Measurements from ENCODE around the gene RTBDN.

Gene RTBDN

DNA sequence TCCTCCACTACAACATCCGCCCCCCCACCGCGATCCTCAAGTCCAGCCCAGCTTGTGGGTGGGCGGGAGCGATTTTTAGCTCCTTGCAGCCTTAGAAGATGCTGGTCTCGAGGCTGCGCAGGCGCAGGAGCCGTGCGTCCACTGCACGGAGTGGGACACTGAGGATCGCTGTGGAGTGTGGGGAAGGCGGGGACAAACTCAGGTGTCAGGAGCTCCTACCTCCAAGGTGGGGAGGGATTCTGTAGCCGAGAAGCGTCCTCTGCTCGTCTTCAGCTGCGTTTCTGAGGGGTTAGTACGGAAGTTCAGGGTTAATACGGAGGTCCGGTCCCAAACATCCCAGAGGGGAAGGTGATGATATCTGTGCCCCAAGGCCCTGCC, at the start of gene RTBDN:
Gene RTBDN, minus strand, starts transcription at position 14 of the 378 bp plus-strand sequence. CDS start 4,600 bp downstream, outside the sequence.
- Histone ChIP-seq H3K4me3 (ENCODE audit: low read length) (no peak within 1 kb of the TSS), H3K9me3 (ENCODE audit: control insufficient read depth, low read length) (no peaks in the 10 kb centered on the region), H3K4me1 (ENCODE audit: control insufficient read depth, insufficient read depth, low read length) (no peaks in the 10 kb centered on the region), H3K36me3 (ENCODE audit: control insufficient read depth, insufficient read depth, low read length, severe bottlenecking) (no peaks in the 10 kb centered on the region), H3K27me3 (replicated peaks; ENCODE audit: control insufficient read depth, insufficient read depth, low read length) (peaks cover 80% of the 10 kb centered on the region), H3K9ac (ENCODE audit: low read length) (no peak within 1 kb of the TSS)
- DNase-seq (ENCODE audit: low read depth): no peak

DNA sequence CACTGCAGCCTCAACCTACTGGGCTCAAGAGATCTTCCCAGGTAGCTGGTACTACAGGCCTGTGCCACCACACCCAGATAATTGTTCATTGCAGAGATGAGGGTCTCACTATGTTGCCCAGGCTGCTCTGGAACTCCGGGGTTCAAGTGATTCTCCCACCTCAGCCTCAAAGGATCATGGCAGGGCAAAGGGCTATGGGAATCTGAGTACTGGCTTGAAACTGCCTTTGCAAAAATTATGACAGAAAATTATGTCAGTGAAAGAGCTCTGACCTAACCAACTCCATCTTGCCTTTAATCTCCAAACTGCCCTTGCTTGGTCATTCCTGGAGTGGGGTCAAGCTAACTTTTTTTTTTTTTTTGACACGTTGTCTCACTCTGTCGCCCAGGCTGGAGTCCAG, 48.2 kb upstream of the RTBDN start:
- no peak overlapping the region for H3K9ac ChIP-seq (ENCODE audit: low read length)
- no peak for DNase-seq (ENCODE audit: low read depth)
- peaks cover 31% of the 10 kb centered on the region for H3K4me1 ChIP-seq (ENCODE audit: control insufficient read depth, insufficient read depth, low read length)
- H3K4me3 ChIP-seq (ENCODE audit: low read length): no peak overlapping the region
- H3K27me3 ChIP-seq (replicated peaks; ENCODE audit: control insufficient read depth, insufficient read depth, low read length): peaks cover 13% of the 10 kb centered on the region
- no peaks in the 10 kb centered on the region for H3K9me3 ChIP-seq (ENCODE audit: control insufficient read depth, low read length)
- H3K36me3 ChIP-seq (ENCODE audit: control insufficient read depth, insufficient read depth, low read length, severe bottlenecking): peaks cover 10% of the 10 kb centered on the region

DNA sequence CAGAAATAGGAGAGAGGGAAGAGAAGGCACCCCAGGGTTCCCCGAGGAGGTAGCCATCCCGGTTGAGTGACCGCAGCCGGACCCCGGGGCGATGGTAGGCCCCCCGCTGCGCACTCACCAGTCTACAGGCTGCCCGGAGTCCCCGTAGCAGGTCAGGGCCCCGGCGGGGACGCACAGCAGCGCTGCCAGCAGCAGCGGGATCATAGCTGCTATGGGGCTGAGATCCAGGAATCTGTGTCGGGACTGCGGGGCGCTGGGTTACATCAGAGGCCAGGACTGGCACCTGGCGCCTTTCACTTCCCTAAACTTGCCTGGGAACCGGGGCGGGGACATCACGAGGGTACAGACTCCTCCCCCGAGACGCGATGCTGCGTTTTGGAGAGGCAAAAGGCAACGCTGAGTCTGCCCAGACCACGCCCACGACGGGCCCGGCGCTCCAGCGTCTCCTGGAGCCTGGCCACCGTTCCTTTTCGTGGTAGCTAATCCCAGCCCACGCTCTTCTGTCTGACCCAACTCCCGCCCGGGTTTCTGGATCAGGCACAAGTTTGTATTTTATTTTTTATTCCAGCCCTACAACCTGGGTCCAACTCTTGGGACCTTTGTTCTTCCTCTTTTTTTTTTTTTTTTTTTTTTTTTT, 46.9 kb upstream of the RTBDN start, which contains the start of gene DNASE2:
Gene DNASE2, minus strand, starts transcription at position 278 of the 637 bp plus-strand sequence. Its CDS starts 74 bp downstream, at position 204.
- DNase-seq (ENCODE audit: low read depth): peak; percentile 98
- peak within 1 kb of the TSS; percentile 91 for H3K9ac ChIP-seq (ENCODE audit: low read length)
- peak within 1 kb of the TSS; percentile 91 for H3K4me3 ChIP-seq (ENCODE audit: low read length)
- H3K9me3 ChIP-seq (ENCODE audit: control insufficient read depth, low read length): no peaks in the 10 kb centered on the region
- peaks cover 9% of the 10 kb centered on the region for H3K27me3 ChIP-seq (replicated peaks; ENCODE audit: control insufficient read depth, insufficient read depth, low read length)
- H3K4me1 ChIP-seq (ENCODE audit: control insufficient read depth, insufficient read depth, low read length): peaks cover 31% of the 10 kb centered on the region
- H3K36me3 ChIP-seq (ENCODE audit: control insufficient read depth, insufficient read depth, low read length, severe bottlenecking): peaks cover 10% of the 10 kb centered on the region

DNA sequence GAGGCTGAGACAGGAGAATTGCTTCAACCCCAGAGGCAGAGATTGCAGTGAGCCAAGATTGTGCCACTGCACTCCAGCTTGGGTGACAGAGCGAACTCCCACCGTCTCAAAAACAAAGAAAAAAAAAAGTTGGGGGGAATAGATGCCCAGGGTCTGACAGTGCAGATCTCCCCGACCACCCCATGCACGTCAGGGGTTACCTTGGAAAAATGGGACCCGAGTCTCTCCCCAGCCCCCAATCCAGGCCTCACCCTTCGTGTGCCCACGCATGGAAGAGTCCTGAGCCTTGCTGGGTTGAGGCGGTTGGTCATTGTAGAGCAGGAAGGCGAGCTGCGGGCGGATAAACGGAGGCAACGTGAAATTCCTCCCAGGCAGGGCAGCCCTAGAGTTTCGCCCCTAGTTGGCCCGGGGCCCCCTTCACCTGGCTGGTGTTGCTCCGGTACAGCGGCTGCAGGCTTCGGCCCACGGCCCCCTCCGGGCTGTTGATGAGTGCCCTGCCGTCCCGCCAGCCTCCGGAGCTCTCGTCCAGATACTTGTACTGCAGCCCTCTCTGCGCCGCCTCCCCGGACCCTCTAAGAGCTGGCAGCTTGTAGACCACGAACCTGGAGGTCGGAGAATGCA, 46.3 kb upstream of the RTBDN start:
- peak overlapping the region; percentile 91 for H3K4me3 ChIP-seq (ENCODE audit: low read length)
- peaks cover 31% of the 10 kb centered on the region for H3K4me1 ChIP-seq (ENCODE audit: control insufficient read depth, insufficient read depth, low read length)
- peaks cover 15% of the 10 kb centered on the region for H3K36me3 ChIP-seq (ENCODE audit: control insufficient read depth, insufficient read depth, low read length, severe bottlenecking)
- H3K27me3 ChIP-seq (replicated peaks; ENCODE audit: control insufficient read depth, insufficient read depth, low read length): peaks cover 9% of the 10 kb centered on the region
- no peaks in the 10 kb centered on the region for H3K9me3 ChIP-seq (ENCODE audit: control insufficient read depth, low read length)
- no peak for DNase-seq (ENCODE audit: low read depth)
- H3K9ac ChIP-seq (ENCODE audit: low read length): peak overlapping the region; percentile 91

DNA sequence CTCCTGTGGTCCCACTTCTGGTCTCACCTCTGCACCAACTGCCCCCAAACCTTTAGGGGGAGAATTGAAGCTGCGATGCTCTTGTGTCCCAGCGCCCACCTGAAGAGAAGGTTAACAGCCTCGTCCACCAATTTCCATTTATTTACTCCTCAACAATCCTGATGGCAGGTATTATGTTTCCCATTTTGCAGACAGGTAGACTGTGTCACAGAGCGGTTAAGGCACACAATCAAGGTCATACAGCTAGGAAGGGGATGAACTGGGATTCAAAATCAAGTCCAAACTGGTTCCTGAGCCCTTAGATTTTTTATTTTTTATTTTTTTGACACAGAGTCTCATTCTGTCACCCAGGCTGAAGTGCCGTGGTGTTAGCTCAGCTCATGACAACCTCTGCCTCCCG, 40.7 kb upstream of the RTBDN start:
- H3K4me3 ChIP-seq (ENCODE audit: low read length): no peak overlapping the region
- DNase-seq (ENCODE audit: low read depth): no peak
- no peak overlapping the region for H3K9ac ChIP-seq (ENCODE audit: low read length)
- H3K4me1 ChIP-seq (ENCODE audit: control insufficient read depth, insufficient read depth, low read length): peaks cover under 1% of the 10 kb centered on the region
- peaks cover 15% of the 10 kb centered on the region for H3K36me3 ChIP-seq (ENCODE audit: control insufficient read depth, insufficient read depth, low read length, severe bottlenecking)
- H3K9me3 ChIP-seq (ENCODE audit: control insufficient read depth, low read length): no peaks in the 10 kb centered on the region
- no peaks in the 10 kb centered on the region for H3K27me3 ChIP-seq (replicated peaks; ENCODE audit: control insufficient read depth, insufficient read depth, low read length)

DNA sequence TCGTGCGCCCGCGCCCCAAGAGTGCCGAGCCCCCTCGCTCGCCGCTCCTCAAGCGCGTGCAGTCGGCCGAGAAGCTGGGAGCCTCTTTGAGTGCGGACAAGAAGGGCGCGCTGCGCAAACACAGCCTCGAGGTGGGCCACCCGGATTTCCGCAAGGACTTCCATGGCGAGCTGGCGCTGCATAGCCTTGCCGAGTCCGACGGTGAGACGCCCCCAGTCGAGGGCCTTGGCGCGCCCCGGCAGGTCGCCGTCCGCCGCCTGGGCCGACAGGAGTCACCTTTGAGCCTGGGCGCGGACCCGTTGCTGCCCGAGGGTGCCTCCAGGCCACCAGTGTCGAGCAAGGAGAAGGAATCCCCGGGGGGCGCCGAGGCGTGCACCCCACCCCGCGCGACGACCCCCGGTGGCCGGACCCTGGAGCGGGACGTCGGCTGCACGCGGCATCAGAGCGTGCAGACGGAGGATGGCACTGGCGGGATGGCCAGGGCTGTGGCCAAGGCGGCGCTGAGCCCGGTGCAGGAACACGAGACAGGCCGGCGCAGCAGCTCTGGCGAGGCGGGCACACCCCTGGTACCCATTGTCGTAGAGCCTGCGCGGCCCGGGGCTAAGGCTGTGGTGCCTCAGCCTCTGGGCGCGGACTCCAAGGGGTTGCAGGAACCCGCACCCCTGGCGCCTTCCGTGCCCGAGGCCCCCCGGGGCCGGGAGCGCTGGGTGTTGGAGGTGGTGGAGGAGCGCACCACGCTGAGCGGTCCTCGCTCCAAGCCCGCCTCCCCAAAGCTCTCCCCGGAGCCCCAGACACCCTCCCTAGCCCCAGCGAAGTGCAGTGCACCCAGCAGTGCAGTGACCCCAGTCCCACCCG, 39.7 kb upstream of the RTBDN start:
- H3K9ac ChIP-seq (ENCODE audit: low read length): no peak overlapping the region
- no peaks in the 10 kb centered on the region for H3K27me3 ChIP-seq (replicated peaks; ENCODE audit: control insufficient read depth, insufficient read depth, low read length)
- no peak overlapping the region for H3K4me3 ChIP-seq (ENCODE audit: low read length)
- H3K9me3 ChIP-seq (ENCODE audit: control insufficient read depth, low read length): no peaks in the 10 kb centered on the region
- no peaks in the 10 kb centered on the region for H3K4me1 ChIP-seq (ENCODE audit: control insufficient read depth, insufficient read depth, low read length)
- no peak for DNase-seq (ENCODE audit: low read depth)
- peaks cover 15% of the 10 kb centered on the region for H3K36me3 ChIP-seq (ENCODE audit: control insufficient read depth, insufficient read depth, low read length, severe bottlenecking)

DNA sequence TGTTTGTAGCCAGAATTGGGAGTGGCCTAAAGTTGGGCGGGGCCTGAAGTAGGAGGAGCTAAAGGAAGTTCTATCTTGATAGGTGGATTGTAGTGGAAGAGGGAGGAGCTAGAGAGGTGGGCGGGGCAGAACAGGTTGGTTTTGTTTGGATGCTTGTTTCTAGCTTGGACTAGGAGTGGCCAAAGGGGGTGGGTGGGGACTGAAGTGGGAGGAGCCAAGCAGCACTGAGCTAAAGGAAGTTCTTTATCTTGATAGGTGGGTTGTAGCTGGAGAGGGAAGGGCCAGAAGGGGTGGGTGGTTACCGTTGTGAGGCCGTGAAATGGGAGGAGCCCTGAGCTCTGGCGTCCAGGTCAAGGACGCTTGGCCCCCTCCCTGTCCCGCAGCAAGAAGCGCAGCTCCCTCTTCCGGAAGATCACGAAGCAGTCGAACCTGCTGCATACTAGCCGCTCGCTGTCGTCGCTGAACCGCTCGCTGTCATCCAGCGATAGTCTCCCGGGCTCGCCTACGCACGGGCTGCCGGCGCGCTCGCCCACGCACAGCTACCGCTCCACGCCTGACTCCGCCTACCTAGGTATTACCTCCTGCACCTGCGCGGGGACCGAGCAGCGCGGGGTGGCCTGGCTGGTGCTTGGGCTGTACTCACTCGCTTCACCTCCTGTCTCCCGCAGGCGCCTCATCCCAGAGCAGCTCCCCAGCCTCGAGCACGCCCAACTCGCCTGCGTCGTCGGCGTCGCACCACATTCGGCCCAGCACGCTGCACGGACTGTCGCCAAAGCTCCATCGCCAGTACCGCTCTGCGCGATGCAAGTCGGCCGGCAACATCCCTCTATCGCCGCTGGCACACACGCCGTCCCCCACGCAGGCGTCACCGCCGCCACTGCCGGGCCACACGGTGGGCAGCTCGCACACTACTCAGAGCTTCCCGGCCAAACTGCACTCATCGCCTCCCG, 38.8 kb upstream of the RTBDN start:
- Histone ChIP-seq H3K4me3 (ENCODE audit: low read length) (no peak overlapping the region), H3K9me3 (ENCODE audit: control insufficient read depth, low read length) (no peaks in the 10 kb centered on the region), H3K9ac (ENCODE audit: low read length) (no peak overlapping the region), H3K4me1 (ENCODE audit: control insufficient read depth, insufficient read depth, low read length) (no peaks in the 10 kb centered on the region), H3K27me3 (replicated peaks; ENCODE audit: control insufficient read depth, insufficient read depth, low read length) (no peaks in the 10 kb centered on the region), H3K36me3 (ENCODE audit: control insufficient read depth, insufficient read depth, low read length, severe bottlenecking) (peaks cover 11% of the 10 kb centered on the region)
- peak; percentile 30 for DNase-seq (ENCODE audit: low read depth)

DNA sequence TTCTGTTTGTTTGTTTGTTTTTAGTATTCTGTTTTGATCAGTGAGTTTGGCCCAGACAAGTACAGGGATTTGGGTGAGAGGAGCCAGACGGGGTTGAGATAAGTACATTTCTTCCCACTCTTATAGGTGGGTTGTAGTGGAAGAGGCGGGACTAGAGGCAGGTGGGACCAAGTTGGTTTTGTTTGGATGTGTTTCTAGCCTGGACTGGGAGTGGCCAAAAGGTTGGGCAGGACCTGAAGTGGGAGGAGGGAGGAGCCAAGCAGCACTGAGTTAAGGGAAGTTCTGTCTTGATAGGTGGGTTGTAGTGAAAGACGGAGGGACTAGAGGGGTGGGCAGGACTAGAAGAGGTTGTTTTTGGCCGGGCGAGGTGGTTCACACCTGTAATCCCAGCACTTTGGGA, 37.9 kb upstream of the RTBDN start:
- Histone ChIP-seq H3K4me1 (ENCODE audit: control insufficient read depth, insufficient read depth, low read length) (peaks cover 2% of the 10 kb centered on the region), H3K4me3 (ENCODE audit: low read length) (no peak overlapping the region), H3K9me3 (ENCODE audit: control insufficient read depth, low read length) (no peaks in the 10 kb centered on the region), H3K9ac (ENCODE audit: low read length) (no peak overlapping the region), H3K36me3 (ENCODE audit: control insufficient read depth, insufficient read depth, low read length, severe bottlenecking) (peaks cover 5% of the 10 kb centered on the region), H3K27me3 (replicated peaks; ENCODE audit: control insufficient read depth, insufficient read depth, low read length) (no peaks in the 10 kb centered on the region)
- DNase-seq (ENCODE audit: low read depth): no peak

DNA sequence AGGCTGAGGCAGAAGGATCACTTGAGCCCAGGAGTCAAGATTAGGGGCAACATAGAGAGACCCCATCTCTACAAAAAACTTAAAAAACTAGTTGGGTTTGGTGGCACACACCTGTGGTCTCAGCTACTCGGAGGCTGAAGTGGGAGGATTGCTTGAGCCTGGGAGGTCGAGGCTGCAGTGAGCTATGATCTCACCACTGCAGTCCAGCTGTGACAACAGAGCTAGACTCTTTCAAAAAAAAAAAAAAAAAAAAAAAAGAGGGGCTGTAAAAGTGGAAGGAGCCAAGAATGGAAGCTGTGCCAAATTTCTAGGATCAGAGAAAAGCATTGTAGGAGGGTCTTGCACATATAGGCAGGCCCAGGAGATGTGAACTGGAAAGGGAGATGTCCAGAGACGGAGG, 37.3 kb upstream of the RTBDN start:
- no peak for DNase-seq (ENCODE audit: low read depth)
- no peaks in the 10 kb centered on the region for H3K27me3 ChIP-seq (replicated peaks; ENCODE audit: control insufficient read depth, insufficient read depth, low read length)

DNA sequence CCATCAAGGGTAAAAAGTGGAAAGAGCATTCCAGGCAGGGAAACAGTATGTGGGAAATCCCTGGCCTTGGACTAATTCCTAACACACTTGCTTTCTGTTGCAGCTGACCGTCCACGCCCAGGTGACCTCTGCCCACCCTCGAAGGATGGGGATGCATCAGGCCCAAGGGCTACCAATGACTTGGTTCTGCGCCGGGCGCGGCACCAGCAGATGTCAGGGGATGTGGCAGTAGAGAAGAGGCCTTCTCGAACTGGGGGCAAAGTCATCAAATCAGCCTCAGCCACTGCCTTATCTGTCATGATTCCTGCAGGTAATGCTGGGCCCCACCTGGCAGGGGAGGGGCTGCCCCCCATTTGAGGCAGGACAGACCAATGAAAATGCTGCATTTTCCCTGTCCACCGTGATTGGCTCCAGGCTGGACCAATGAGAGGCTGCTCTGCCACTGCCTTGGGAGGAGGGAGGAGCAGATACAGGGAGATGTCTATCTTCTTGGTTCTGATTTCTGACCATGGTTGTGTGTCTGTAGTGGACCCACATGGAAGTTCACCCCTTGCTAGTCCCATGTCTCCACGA, 34.2 kb upstream of the RTBDN start:
- Histone ChIP-seq H3K27me3 (replicated peaks; ENCODE audit: control insufficient read depth, insufficient read depth, low read length) (peaks cover 6% of the 10 kb centered on the region), H3K9me3 (ENCODE audit: control insufficient read depth, low read length) (no peaks in the 10 kb centered on the region), H3K4me3 (ENCODE audit: low read length) (no peak overlapping the region), H3K4me1 (ENCODE audit: control insufficient read depth, insufficient read depth, low read length) (peaks cover 3% of the 10 kb centered on the region), H3K36me3 (ENCODE audit: control insufficient read depth, insufficient read depth, low read length, severe bottlenecking) (no peaks in the 10 kb centered on the region), H3K9ac (ENCODE audit: low read length) (no peak overlapping the region)
- DNase-seq (ENCODE audit: low read depth): no peak

More for the DNA sequence above, 37.3 kb upstream of the RTBDN start:
- H3K4me3 ChIP-seq (ENCODE audit: low read length): no peak overlapping the region
- peaks cover 3% of the 10 kb centered on the region for H3K4me1 ChIP-seq (ENCODE audit: control insufficient read depth, insufficient read depth, low read length)
- no peaks in the 10 kb centered on the region for H3K9me3 ChIP-seq (ENCODE audit: control insufficient read depth, low read length)
- peaks cover 5% of the 10 kb centered on the region for H3K36me3 ChIP-seq (ENCODE audit: control insufficient read depth, insufficient read depth, low read length, severe bottlenecking)
- no peak overlapping the region for H3K9ac ChIP-seq (ENCODE audit: low read length)
